GM04504 (cell line): ENCODE data around the gene SPACDR.
A peak's percentile ranks its signal among the peaks of the same experiment; 100 is the strongest.

Experiments used
- DNase-seq: peaks from one replicate; pipeline ENCODE4 v3.0.0-alpha.2; 2012; ENCODE audit warnings: low read depth

SPACDR gene

DNA sequence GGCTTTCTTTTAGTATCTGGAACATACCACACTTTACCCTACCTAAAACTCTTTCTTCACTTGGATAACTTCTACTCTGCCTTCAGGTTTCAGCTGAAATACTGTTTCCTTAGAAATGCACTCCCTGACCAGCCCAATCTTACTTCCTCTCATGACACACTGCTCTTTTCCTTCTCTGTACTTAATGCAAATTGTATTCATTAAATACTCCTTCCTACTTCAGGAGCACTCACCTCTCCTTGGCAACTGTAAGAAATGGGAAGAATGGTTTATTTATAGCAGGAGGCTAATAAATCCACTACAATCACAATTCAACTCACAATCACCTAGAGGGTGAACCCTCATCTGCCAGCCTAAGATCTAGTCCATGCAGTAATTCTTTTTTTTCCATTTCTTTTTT is 50.7 kb downstream of the SPACDR start:
- DNase-seq = no peak

DNA sequence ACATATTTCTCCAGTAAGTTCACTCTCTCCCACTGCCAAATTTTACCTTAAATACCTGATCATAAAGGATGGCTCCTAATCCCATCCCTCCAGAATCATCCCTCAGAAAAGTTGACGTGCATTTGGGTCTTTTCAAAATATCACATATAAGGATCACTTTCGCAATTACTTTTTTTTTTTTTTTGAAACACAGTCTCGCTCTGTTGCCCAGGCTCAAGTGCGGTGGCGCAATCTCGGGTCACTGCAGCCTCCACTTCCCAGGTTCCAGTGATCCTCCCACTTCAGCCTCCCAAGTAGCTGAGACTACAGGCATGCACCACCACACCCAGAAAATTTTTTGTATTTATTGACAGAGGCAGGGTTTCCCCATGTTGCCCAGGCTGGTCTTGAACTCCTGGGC is 53.0 kb downstream of the SPACDR start:
- DNase-seq = no peak

DNA sequence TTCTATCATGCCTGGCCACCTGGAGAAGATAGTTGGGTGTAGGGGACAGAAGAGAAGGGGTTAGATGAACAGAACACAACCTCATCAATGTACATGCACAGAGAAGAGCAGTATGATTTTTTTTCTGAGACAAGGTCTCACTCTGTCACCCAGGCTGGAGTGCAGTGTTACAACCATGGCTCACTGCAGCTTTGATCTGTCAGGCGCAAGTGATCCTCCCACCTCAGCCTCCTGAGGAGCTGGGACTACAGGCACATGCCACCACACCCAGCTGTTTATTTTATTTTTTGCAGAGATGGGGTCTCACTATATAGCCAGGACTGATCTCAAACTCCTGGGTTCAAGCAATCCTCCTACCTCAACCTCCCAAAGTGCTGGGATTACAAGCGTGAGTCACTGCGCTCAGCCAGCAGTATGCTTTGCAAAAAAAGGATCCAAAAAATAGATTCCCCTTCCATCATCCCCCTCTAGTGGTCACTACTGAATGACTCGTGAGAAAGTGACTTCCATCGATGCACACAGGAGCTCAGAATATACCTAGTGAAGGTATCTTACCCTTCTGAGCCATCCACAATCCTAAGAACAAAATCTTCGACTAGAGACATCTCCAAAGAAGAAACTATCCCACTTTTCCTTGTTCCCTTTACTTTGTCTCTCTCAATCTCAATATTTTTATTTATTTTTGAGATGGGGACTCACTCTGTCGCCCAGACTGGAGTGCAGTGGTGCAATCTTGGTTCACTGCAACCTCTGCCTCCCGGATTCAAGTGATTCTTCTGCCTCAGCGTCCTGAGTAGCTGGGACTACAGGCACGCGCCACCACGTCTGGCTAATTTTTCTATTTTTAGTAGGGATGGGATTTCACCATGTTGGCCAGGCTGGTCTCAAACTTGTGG is 56.5 kb downstream of the SPACDR start:
- peak; percentile 48 for DNase-seq

DNA sequence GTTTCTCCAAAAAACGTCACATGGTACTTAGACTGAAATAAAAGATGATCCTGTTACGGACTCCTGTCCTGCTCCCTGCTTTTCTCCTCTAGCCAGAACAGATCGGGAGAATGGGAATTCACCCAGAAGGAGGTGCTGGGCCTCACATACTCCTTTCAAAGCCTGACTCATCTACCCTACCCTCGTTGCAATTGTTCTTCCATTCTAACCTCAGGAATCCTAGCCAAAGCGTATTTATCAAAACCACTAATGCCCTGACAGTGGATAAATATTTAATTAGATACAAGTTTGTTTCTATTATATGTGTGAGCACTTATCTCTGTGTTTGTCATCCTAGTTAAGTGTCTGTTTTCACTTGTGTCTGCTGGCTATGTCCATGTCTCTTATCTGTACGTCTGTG is 57.3 kb downstream of the SPACDR start:
- no peak for DNase-seq
